CD4-positive, alpha-beta T cell (primary cell): ENCODE data around the gene ZSCAN23. TPM values are rescaled to one million over a fixed set of nuclear protein-coding genes. Genes with fewer than 3 reads are reported as not detected.

ENCODE experiments used
- ATAC-seq: fragments of 200-7000 bp; cut with Tn5 transposase; one replicate; pipeline ENCODE4 v1.10.0; 2022; ENCODE audit warnings: mild to moderate bottlenecking; ENCODE audit not compliant: poor library complexity
- CTCF ChIA-PET: fragments of 350-600 bp; sonication (Branson Sonifier 250); formaldehyde crosslinking; loops from one replicate; lab custom pipeline; 2021; ENCODE audit warnings: antibody characterized with exemption, inconsistent platforms; lab: Charles Lee
- POLR2A ChIA-PET: fragments of 350-600 bp; sonication (Branson Sonifier 250); formaldehyde crosslinking; loops from one replicate; lab custom pipeline; 2021; ENCODE audit warnings: antibody characterized with exemption, inconsistent platforms; lab: Charles Lee
- DNase-seq, 14 experiments: peaks; one replicate each; pipeline ENCODE4 v3.0.0-alpha.2; 2013 to 2020; ENCODE audit warnings: mixed read lengths in 2 of 14
- H3K27ac ChIP-seq, 2 donors: one replicate each; pipeline versions ENCODE4 v1.5.1 to v1.7.0; 2013; ENCODE audit warnings: low read length in 2 of 2, low read depth in 1 of 2, mild to moderate bottlenecking in 1 of 2
- H3K27me3 ChIP-seq, 2 experiments: 1 replicate in 1 of 2; 2 replicates in 1 of 2; pipeline versions ENCODE4 v1.6.1 to v1.7.0; 2013; ENCODE audit warnings: low read length in 2 of 2, control low read depth in 1 of 2, mild to moderate bottlenecking in 1 of 2, moderate library complexity in 1 of 2; ENCODE audit not compliant: insufficient read depth in 2 of 2, control insufficient read depth in 1 of 2
- H3K36me3 ChIP-seq: one replicate; pipeline ENCODE4 v1.6.1; 2013; ENCODE audit warnings: low read length, control low read depth; ENCODE audit not compliant: insufficient read depth
- H3K4me1 ChIP-seq: one replicate; pipeline ENCODE4 v1.6.1; 2013; ENCODE audit warnings: low read length, control low read depth; ENCODE audit not compliant: insufficient read depth
- H3K4me3 ChIP-seq: one replicate; pipeline ENCODE4 v1.5.1; 2013; ENCODE audit warnings: mild to moderate bottlenecking, low read length, moderate library complexity
- H3K9me3 ChIP-seq, 2 experiments: 1 replicate in 1 of 2; 2 replicates in 1 of 2; pipeline versions ENCODE4 v1.6.1 to v1.7.0; 2013; ENCODE audit warnings: low read length in 2 of 2, mild to moderate bottlenecking in 2 of 2, control low read depth in 1 of 2, moderate library complexity in 1 of 2; ENCODE audit not compliant: control insufficient read depth in 1 of 2, insufficient read depth in 1 of 2
- H3K27ac Mint-ChIP-seq: one replicate; pipeline ENCODE4 v1.8.0; 2020; ENCODE audit warnings: mixed read lengths
- H3K27me3 Mint-ChIP-seq: one replicate; pipeline ENCODE4 v1.8.0; 2021; ENCODE audit warnings: mixed read lengths
- H3K36me3 Mint-ChIP-seq: one replicate; pipeline ENCODE4 v1.8.0; 2021; ENCODE audit warnings: low read depth, mixed read lengths
- H3K4me1 Mint-ChIP-seq: one replicate; pipeline ENCODE4 v1.8.0; 2021; ENCODE audit warnings: low read depth, mixed read lengths
- H3K4me3 Mint-ChIP-seq: one replicate; pipeline ENCODE4 v1.8.0; 2020; ENCODE audit warnings: mild to moderate bottlenecking, mixed read lengths
- H3K9me3 Mint-ChIP-seq: one replicate; pipeline ENCODE4 v1.8.0; 2020; ENCODE audit warnings: mixed read lengths
- CTCF ChIP-seq: fragments of 200-600 bp; IDR thresholded peaks from one replicate; pipeline ENCODE4 v1.8.0; 2022; ENCODE audit warnings: antibody characterized with exemption, mild to moderate bottlenecking
- intact Hi-C, 2 experiments: fragments of 100-400 bp; cut with DNase I in 1 of 2; cut with micrococcal nuclease in 1 of 2; formaldehyde crosslinking; loops; one replicate each; pipeline versions ENCODE4 v1.15.1 to v1.9.0; 2023 to 2025; cut with DNase I, micrococcal nuclease
- total RNA-seq, 174 experiments: library from RNA in 2 of 174; stranded (reverse) in 2 of 174; gene quantifications; one replicate each; pipeline ENCODE4 v1.2.3 and lab custom pipeline; 2021 to 2026

ZSCAN23 gene
- total RNA-seq, 2 experiments from 2014 or later = 0.19 to 0.78 TPM

- no peaks in the 10 kb centered on the region for H3K27me3 Mint-ChIP-seq
- no peak overlapping the region for H3K27ac Mint-ChIP-seq
- Histone ChIP-seq H3K4me3 (no peak overlapping the region), H3K36me3 (no peaks in the 10 kb centered on the region), H3K27ac (no peak overlapping the region), H3K27me3 (no peaks in the 10 kb centered on the region), H3K4me1 (peaks cover 2% of the 10 kb centered on the region), H3K9me3 (no peaks in the 10 kb centered on the region)
- no peak for ATAC-seq
- ChIA-PET POLR2A (no interaction called here), CTCF (no interaction called here)
- H3K4me1 Mint-ChIP-seq = peaks cover 16% of the 10 kb centered on the region
- no peaks in the 10 kb centered on the region for H3K9me3 Mint-ChIP-seq
- TF ChIP-seq CTCF = no peak
- peaks cover 4% of the 10 kb centered on the region for H3K36me3 Mint-ChIP-seq
- intact Hi-C loops = no loop called here
- no peak for DNase-seq
- no peak overlapping the region for H3K4me3 Mint-ChIP-seq
Observed at GRCh38 chr6:28429781-28430180, 13.5 kb downstream of the ZSCAN23 start.

DNA sequence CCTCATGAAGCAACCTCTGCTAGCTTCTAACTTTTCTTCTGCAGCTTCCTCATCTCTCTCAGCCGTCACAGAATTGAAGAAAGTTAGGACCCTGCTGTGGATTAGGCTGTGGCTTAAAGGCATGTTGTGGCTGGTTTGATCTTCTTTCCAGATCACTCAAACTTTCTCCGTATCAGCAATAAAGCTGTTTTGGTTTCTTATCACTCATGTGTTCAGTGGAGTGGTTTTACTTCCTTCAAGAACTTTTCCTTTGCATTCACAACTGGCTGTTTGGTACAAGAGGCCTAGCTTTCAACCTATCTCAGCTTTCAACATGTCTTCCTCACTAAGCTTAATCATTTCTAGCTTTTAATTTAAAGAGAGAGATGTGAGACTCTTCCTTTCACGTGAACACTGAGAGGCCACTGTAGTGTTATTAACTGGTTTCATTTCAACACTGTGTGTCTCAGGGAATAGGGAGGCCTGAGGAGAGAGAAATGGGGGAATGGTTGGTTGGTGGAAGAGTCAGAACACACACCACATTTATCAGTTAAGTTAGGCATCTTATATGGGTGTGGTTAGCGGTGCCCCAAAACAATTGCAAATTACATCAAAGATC, 17.2 kb downstream of the ZSCAN23 start:
- Histone ChIP-seq H3K9me3 (no peaks in the 10 kb centered on the region), H3K4me3 (no peak overlapping the region), H3K27me3 (no peaks in the 10 kb centered on the region), H3K36me3 (no peaks in the 10 kb centered on the region), H3K27ac (peak overlapping the region in 1 of 2 donors; percentile 14), H3K4me1 (peaks cover 2% of the 10 kb centered on the region)
- H3K36me3 Mint-ChIP-seq = no peaks in the 10 kb centered on the region
- ChIA-PET CTCF (no interaction called here), POLR2A (interaction anchor here (0.6 kb wide), 1 partner anchor 12 kb away, joined by 3 read pairs; no protein-coding TSS in a partner anchor)
- TF ChIP-seq CTCF = no peak
- H3K4me3 Mint-ChIP-seq = no peak overlapping the region
- H3K4me1 Mint-ChIP-seq = peaks cover 16% of the 10 kb centered on the region
- intact Hi-C loops = no loop called here
- no peak for ATAC-seq
- no peak for DNase-seq
- peak overlapping the region; percentile 70 for H3K27ac Mint-ChIP-seq
- peaks cover 4% of the 10 kb centered on the region for H3K9me3 Mint-ChIP-seq
- no peaks in the 10 kb centered on the region for H3K27me3 Mint-ChIP-seq

DNA sequence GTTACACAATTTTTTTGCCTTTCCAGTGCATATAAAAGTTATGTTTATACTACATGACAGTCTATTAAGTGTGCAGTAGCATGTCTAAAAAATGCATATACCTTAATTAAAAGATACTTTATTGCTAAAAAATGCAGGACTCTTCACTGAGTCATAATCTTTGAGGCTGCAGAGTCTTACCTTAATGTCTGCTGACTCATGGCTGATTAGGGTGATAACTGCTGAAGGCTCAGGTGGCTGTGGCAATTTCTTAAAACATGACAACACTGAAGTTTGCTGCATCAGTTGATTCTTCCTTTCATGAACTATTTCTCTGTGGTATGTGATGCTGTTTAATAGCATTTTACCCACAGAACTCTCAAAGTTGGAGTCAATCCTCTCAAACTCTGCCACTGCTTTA, 19.1 kb downstream of the ZSCAN23 start:
- TF ChIP-seq CTCF = no peak
- Histone ChIP-seq H3K9me3 (no peaks in the 10 kb centered on the region), H3K27ac (no peak overlapping the region), H3K27me3 (no peaks in the 10 kb centered on the region), H3K4me3 (no peak overlapping the region), H3K4me1 (peaks cover 2% of the 10 kb centered on the region), H3K36me3 (no peaks in the 10 kb centered on the region)
- peaks cover 16% of the 10 kb centered on the region for H3K4me1 Mint-ChIP-seq
- DNase-seq (no peak), ATAC-seq (no peak)
- H3K9me3 Mint-ChIP-seq = peaks cover 4% of the 10 kb centered on the region
- ChIA-PET CTCF (no interaction called here), POLR2A (no interaction called here)
- intact Hi-C loops = no loop called here
- H3K27ac Mint-ChIP-seq = no peak overlapping the region
- no peak overlapping the region for H3K4me3 Mint-ChIP-seq
- H3K27me3 Mint-ChIP-seq = no peaks in the 10 kb centered on the region
- no peaks in the 10 kb centered on the region for H3K36me3 Mint-ChIP-seq
